ENCODE measurements around the gene PAPPA. TPM values are rescaled to one million over a fixed set of nuclear protein-coding genes. Genes with fewer than 3 reads are reported as not detected.

Gene PAPPA
- total and polyA plus RNA-seq, 12 donors: 0.22 to 23.9 (median 5.7) TPM

DNA sequence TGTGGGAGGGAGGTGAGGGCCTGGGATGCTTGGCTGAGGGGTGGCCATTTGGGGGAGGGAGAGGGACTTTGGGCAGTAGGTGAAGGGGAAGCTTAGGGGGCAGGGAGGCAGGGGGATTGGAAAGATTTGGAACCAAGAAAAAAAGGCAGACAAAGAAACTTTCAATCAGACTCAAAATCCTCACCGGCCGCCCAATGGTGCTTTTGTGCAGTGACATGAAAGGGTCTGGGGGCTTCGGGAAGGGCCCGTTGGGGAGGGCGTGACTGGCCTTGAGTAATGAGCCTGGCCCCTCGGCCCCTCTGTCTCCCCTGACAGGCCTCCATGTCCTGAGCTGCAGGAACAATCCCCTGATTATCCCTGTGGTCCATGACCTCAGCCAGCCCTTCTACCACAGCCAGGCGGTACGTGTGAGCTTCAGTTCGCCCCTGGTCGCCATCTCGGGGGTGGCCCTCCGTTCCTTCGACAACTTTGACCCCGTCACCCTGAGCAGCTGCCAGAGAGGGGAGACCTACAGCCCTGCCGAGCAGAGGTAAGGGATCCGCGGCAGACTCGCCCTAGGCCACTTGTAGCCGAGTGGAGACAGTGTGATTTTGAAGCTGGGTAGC lies 181.1 kb downstream of the PAPPA start:
- WGBS, 4 donors: 40 to 49% (median 43%) methylated on average over 16 to 19 of the region's 19 CpGs
- Histone ChIP-seq H3K27ac (no peak overlapping the region), H3K27me3 (no peaks in the 10 kb centered on the region), H3K4me3 (no peak overlapping the region), H3K4me1 (replicated peaks in 1 of 2) (no peaks in the 10 kb centered on the region), H3K36me3 (replicated peaks in 1 of 2) (no peaks in the 10 kb centered on the region), H3K9me3 (replicated peaks in 1 of 3) (no peaks in the 10 kb centered on the region)
- no peak for TF ChIP-seq POLR2A (IDR thresholded peaks at IDR 0.05)
- no peak for TF ChIP-seq CTCF (IDR thresholded peaks at IDR 0.05)
- intact Hi-C loops (cut with DNase I): no loop called here
- DNase-seq: no peak

DNA sequence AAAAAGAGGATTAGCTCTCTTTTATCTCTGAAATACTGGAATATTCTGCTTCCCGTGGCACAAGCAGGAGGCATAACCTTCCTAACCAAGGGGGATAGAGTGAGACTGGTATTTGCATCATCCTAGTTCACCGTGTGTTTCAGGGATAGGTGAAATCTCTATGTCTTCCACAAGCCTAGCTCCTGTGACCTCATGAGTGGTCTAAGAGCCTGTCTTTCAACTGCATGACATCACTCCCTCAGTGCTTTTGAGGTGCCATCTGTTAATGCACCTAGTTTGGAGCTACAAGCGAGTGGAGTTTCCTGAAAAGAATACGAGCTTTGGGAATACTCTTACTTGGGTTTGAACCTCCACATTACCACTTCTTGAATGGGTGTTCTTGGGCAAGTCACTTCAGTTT lies 181.8 kb downstream of the PAPPA start:
- TF ChIP-seq POLR2A (IDR thresholded peaks at IDR 0.05) (no peak), CTCF (IDR thresholded peaks at IDR 0.05) (no peak)
- no peaks in the 10 kb centered on the region for H3K9me3 ChIP-seq (replicated peaks in 1 of 3)
- 67 to 84% (median 74%) methylated on average over 4 of the region's 4 CpGs for WGBS, 4 donors
- intact Hi-C loops (cut with DNase I): no loop called here
- no peak for DNase-seq
- H3K4me3 ChIP-seq: no peak overlapping the region
- H3K4me1 ChIP-seq (replicated peaks in 1 of 2): no peaks in the 10 kb centered on the region
- no peaks in the 10 kb centered on the region for H3K36me3 ChIP-seq (replicated peaks in 1 of 2)
- H3K27ac ChIP-seq: no peak overlapping the region
- no peaks in the 10 kb centered on the region for H3K27me3 ChIP-seq

DNA sequence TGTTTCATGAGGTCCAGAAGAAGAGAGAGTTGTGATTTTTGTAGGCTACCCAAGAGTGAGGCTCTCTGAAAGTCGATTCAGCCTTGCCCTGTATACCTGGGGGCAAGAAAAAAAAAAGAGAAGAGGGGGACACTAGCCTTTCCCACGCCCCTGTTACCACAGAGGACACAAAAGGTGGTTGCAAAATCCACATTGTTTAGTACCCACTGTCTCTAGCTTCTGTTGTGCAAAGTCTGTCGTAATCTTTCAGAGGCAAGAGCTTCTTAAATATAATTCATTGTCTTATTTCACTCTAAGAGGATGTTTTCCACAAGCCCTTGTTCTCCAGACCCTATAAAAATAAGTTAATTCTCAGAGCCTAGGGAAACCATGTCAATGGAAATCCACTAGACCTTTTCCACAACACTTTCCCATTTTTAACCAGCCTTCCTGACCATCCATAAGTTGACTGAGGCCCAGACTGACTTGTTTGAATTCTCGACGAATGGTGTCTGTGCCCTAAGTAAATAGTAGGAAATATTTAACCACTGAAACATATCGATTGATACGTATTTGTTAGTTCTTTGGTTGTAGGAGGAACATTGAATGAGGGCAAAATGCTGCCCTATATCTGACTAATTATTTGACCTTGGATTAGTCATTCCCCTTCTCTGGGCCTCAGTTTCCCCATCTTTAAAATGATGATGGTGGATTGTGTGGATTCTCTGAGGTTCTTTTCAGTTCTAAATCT lies 182.7 kb downstream of the PAPPA start:
- intact Hi-C loops (cut with DNase I): no loop called here
- no peak overlapping the region for H3K27ac ChIP-seq
- no peak overlapping the region for H3K4me3 ChIP-seq
- TF ChIP-seq CTCF (IDR thresholded peaks at IDR 0.05) (no peak), POLR2A (IDR thresholded peaks at IDR 0.05) (no peak)
- H3K27me3 ChIP-seq: no peaks in the 10 kb centered on the region
- WGBS, 4 donors: 65 to 82% (median 75%) methylated on average over 7 of the region's 7 CpGs
- no peaks in the 10 kb centered on the region for H3K9me3 ChIP-seq (replicated peaks in 1 of 3)
- H3K36me3 ChIP-seq (replicated peaks in 1 of 2): no peaks in the 10 kb centered on the region
- H3K4me1 ChIP-seq (replicated peaks in 1 of 2): no peaks in the 10 kb centered on the region
- DNase-seq: no peak

- intact Hi-C loops (cut with DNase I): no loop called here
- no peaks in the 10 kb centered on the region for H3K9me3 ChIP-seq (replicated peaks in 1 of 3)
- no peak overlapping the region for H3K4me3 ChIP-seq
- H3K27me3 ChIP-seq: no peaks in the 10 kb centered on the region
- no peak overlapping the region for H3K27ac ChIP-seq
- H3K36me3 ChIP-seq (replicated peaks in 1 of 2): no peaks in the 10 kb centered on the region
- no peaks in the 10 kb centered on the region for H3K4me1 ChIP-seq (replicated peaks in 1 of 2)
- TF ChIP-seq POLR2A (IDR thresholded peaks at IDR 0.05) (no peak), CTCF (IDR thresholded peaks at IDR 0.05) (no peak)
- DNase-seq: no peak
- 15 to 23% (median 21%) methylated on average over 2 of the region's 2 CpGs for WGBS, 4 donors
These were observed 183.4 kb downstream of the PAPPA start for GRCh38 chr9:116337015-116337414.

All from adrenal gland (tissue), 12 donors.